GM23338 (cell line): Measurements from ENCODE around the gene SQSTM1. TPM values are rescaled to one million over a fixed set of nuclear protein-coding genes. Genes with fewer than 3 reads are reported as not detected.

ENCODE experiments used
- ATAC-seq: fragments of 200-7000 bp; cut with Tn5 transposase; 3 replicates; pipeline ENCODE4 v1.9.1; 2020
- DNase-seq: peaks from one replicate; pipeline ENCODE4 v3.0.0-alpha.2; 2015; ENCODE audit warnings: low spot score
- H2AFZ ChIP-seq: fragments of 200-600 bp; sonication (generic); 2 replicates; pipeline ENCODE4 v1.8.0; 2016; ENCODE audit warnings: antibody characterized with exemption, mild to moderate bottlenecking, moderate library complexity
- H3F3A ChIP-seq: fragments of 200-600 bp; sonication (generic); replicated peaks from 2 replicates; pipeline ENCODE4 v1.8.0; 2017; ENCODE audit warnings: antibody characterized with exemption, mixed run types, low read depth
- H3K27ac ChIP-seq: fragments of 200-600 bp; sonication (generic); 2 replicates; pipeline ENCODE4 v1.6.1; 2016; ENCODE audit warnings: low read depth
- H3K27me3 ChIP-seq: fragments of 200-600 bp; sonication (generic); 2 replicates; pipeline ENCODE4 v1.8.0; 2016; ENCODE audit warnings: mild to moderate bottlenecking, mixed run types, moderate library complexity; ENCODE audit not compliant: insufficient read depth
- H3K36me3 ChIP-seq: fragments of 200-600 bp; sonication (generic); 2 replicates; pipeline ENCODE4 v1.8.0; 2016; ENCODE audit warnings: mild to moderate bottlenecking; ENCODE audit not compliant: insufficient read depth
- H3K4me1 ChIP-seq: fragments of 200-600 bp; sonication (generic); 2 replicates; pipeline ENCODE4 v1.8.0; 2016; ENCODE audit warnings: mild to moderate bottlenecking, moderate library complexity; ENCODE audit not compliant: insufficient read depth
- H3K4me2 ChIP-seq: fragments of 200-600 bp; sonication (generic); 2 replicates; pipeline ENCODE4 v1.7.1; 2017; ENCODE audit warnings: mixed run types
- H3K4me3 ChIP-seq: fragments of 200-600 bp; sonication (generic); 2 replicates; pipeline ENCODE4 v1.6.1; 2016; ENCODE audit warnings: mixed run types
- H3K79me2 ChIP-seq: fragments of 200-600 bp; sonication (generic); replicated peaks from 2 replicates; pipeline ENCODE4 v1.8.0; 2017; ENCODE audit warnings: mild to moderate bottlenecking; ENCODE audit not compliant: insufficient read depth
- H3K9me2 ChIP-seq: fragments of 200-600 bp; sonication (generic); 2 replicates; pipeline ENCODE4 v1.8.0; 2017; ENCODE audit not compliant: insufficient read depth
- H4K20me1 ChIP-seq: fragments of 200-600 bp; sonication (generic); replicated peaks from 2 replicates; pipeline ENCODE4 v1.8.0; 2017; ENCODE audit warnings: mild to moderate bottlenecking; ENCODE audit not compliant: insufficient read depth
- H3K27ac Mint-ChIP-seq: 2 replicates; pipeline ENCODE4 v1.8.0; 2020; ENCODE audit warnings: inconsistent platforms, mild to moderate bottlenecking, moderate library complexity, mixed read lengths
- H3K27me3 Mint-ChIP-seq: 3 replicates; pipeline ENCODE4 v1.8.0; 2022; ENCODE audit warnings: low read depth, mild to moderate bottlenecking, moderate library complexity, mixed read lengths, inconsistent platforms; ENCODE audit not compliant: insufficient read depth, poor library complexity
- H3K36me3 Mint-ChIP-seq: 3 replicates; pipeline ENCODE4 v1.8.0; 2021; ENCODE audit warnings: low read depth, mild to moderate bottlenecking, inconsistent platforms, moderate library complexity, mixed read lengths
- H3K4me1 Mint-ChIP-seq: 3 replicates; pipeline ENCODE4 v1.8.0; 2020; ENCODE audit warnings: mild to moderate bottlenecking, inconsistent platforms, mixed read lengths
- H3K4me3 Mint-ChIP-seq: 3 replicates; pipeline ENCODE4 v1.8.0; 2021; ENCODE audit warnings: moderate library complexity, mild to moderate bottlenecking, inconsistent platforms, mixed read lengths
- H3K9me3 Mint-ChIP-seq: 3 replicates; pipeline ENCODE4 v1.8.0; 2020; ENCODE audit warnings: moderate library complexity, mild to moderate bottlenecking, inconsistent platforms, mixed read lengths
- CREB1 ChIP-seq: fragments of 250-450 bp; sonication (Bioruptor Pico); IDR thresholded peaks from 2 replicates; pipeline ENCODE4 v1.5.0; 2020; ENCODE audit warnings: low read depth, mild to moderate bottlenecking, moderate library complexity
- CTCF ChIP-seq, 2 experiments: fragments of 200-600 bp in 1 of 2; sonication (generic) in 1 of 2; conservative IDR thresholded peaks; 2 replicates each; pipeline versions ENCODE4 v1.5.1 to v1.6.1; 2016 to 2017; ENCODE audit warnings: antibody characterized with exemption in 2 of 2, low read depth in 2 of 2, mild to moderate bottlenecking in 2 of 2, moderate library complexity in 1 of 2
- ETS1 ChIP-seq: IDR thresholded peaks from 2 replicates; pipeline ENCODE4 v1.6.1; 2016; ENCODE audit warnings: antibody characterized with exemption
- EZH2phosphoT487 ChIP-seq: fragments of 200-600 bp; sonication (generic); IDR thresholded peaks from one replicate; pipeline ENCODE4 v1.8.1; 2018; ENCODE audit warnings: antibody characterized with exemption; ENCODE audit not compliant: unreplicated experiment
- POLR2AphosphoS5 ChIP-seq: IDR thresholded peaks from 2 replicates; pipeline ENCODE4 v1.6.1; 2016; ENCODE audit warnings: antibody characterized with exemption, low read depth
- ZNF331 ChIP-seq: fragments of 250-450 bp; sonication (Bioruptor Pico); IDR thresholded peaks from 2 replicates; pipeline ENCODE4 v1.5.0; 2020; ENCODE audit warnings: low read depth, mild to moderate bottlenecking, moderate library complexity
- ZNF462 ChIP-seq: fragments of 250-450 bp; sonication (Bioruptor Pico); IDR thresholded peaks from 2 replicates; pipeline ENCODE4 v1.5.0; 2020; ENCODE audit warnings: mild to moderate bottlenecking, moderate library complexity
- polyA plus RNA-seq: library from polyadenylated mRNA; unstranded; fragments of >200 nt; fragmentation: Nextera tagmentation; extraction: Ambion mirVana; gene quantifications from 2 replicates; pipeline ENCODE4 v1.2.1, GENCODE V29; 2016
- total RNA-seq: library from RNA; depleted of rRNA; stranded (reverse); fragments of >200 nt; shearing (Covaris generic); gene quantifications from 2 replicates; pipeline ENCODE4 v1.2.3, GENCODE V29; 2014

The SQSTM1 gene
- total and polyA plus RNA-seq, 2 experiments from 2014 or later, result 58.0 to 92.6 TPM

- no peak overlapping the region; the same call in 2 of the 3 replicates for H3K4me3 Mint-ChIP-seq
- H3K9me2 ChIP-seq, result no peaks in the 10 kb centered on the region
- H3K4me2 ChIP-seq, result no peak overlapping the region
- H3K27ac Mint-ChIP-seq, result no peak overlapping the region
- H3K4me1 Mint-ChIP-seq, result no peaks in the 10 kb centered on the region
- DNase-seq, result no peak
- H3K36me3 Mint-ChIP-seq, result peaks cover 82% of the 10 kb centered on the region
- H4K20me1 ChIP-seq, result 0 out of 2 replicates have a peak, but pooled peaks cover 2% of the 10 kb centered on the region
- H3K27me3 ChIP-seq, result no peaks in the 10 kb centered on the region
- no peak overlapping the region for H3K27ac ChIP-seq
- H3K27me3 Mint-ChIP-seq, result peaks cover 26% of the 10 kb centered on the region
- H3K36me3 ChIP-seq, result peaks cover 9% of the 10 kb centered on the region
- H3F3A ChIP-seq, result peaks cover 12% of the 10 kb centered on the region; the same call in 1 of the 2 replicates
- no peak overlapping the region for H2AFZ ChIP-seq
- no peak overlapping the region for H3K4me3 ChIP-seq
- H3K79me2 ChIP-seq, result no peaks in the 10 kb centered on the region
- H3K4me1 ChIP-seq, result no peaks in the 10 kb centered on the region
- ATAC-seq, result no peak
- TF ChIP-seq EZH2phosphoT487, result no peak
- no peak for TF ChIP-seq POLR2AphosphoS5
- TF ChIP-seq CREB1 (CRISPR knock-in tag), result no peak
- no peak for TF ChIP-seq ZNF331 (CRISPR knock-in tag)
- TF ChIP-seq ETS1, result no peak
- TF ChIP-seq CTCF (conservative IDR thresholded peaks at IDR 0.05; ENCODE audit: low read depth in 2 of 2), result no peak
- TF ChIP-seq ZNF462 (CRISPR knock-in tag), result no peak
- H3K9me3 Mint-ChIP-seq, result peaks cover 19% of the 10 kb centered on the region
Measured at GRCh38 chr5:179840766-179841165, 20.1 kb downstream of the SQSTM1 start.
